ENCODE data around the gene LEMD2. TPM values are rescaled to one million over a fixed set of nuclear protein-coding genes. Genes with fewer than 3 reads are reported as not detected.

LEMD2 gene
- total and polyA plus RNA-seq, 9 of the 15 experiments (the other 6 are each of a cell fraction or from before 2014, with no cell fraction given): 0.32 to 46.3 (median 30.8) TPM

- TF ChIP-seq CTCF (IDR thresholded peaks at IDR 0.05 in 2 of 3, conservative IDR thresholded peaks at IDR 0.05 in 1 of 3; ENCODE audit: insufficient read depth in 2 of 3, low read depth in 1 of 3, low read length in 3 of 3): peak; percentile 94 to 97 (median 96)
- 0 out of 2 replicates have a peak, but pooled peaks have one; percentile 18 for TF ChIP-seq ZNF830 (CRISPR knock-in tag; IDR thresholded peaks at IDR 0.05)
- 0 out of 2 replicates have a peak, but pooled peaks have one; percentile 26 for TF ChIP-seq KLF13 (tag; IDR thresholded peaks at IDR 0.05; ENCODE audit: borderline replicate concordance, low read depth)
- TF ChIP-seq ZNF24 (IDR thresholded peaks at IDR 0.05): 0 out of 2 replicates have a peak, but pooled peaks have one; percentile 16
- TF ChIP-seq CTBP1 (IDR thresholded peaks at IDR 0.05; ENCODE audit: borderline replicate concordance): peak; percentile 52; the same call in 1 of the 2 replicates
- TF ChIP-seq HLTF (IDR thresholded peaks at IDR 0.05): peak; percentile 74; the same call in 1 of the 2 replicates
- peak in 1 of 2 experiments; percentile 89; a peak in 2 of 4 replicates for TF ChIP-seq TEAD1 (CRISPR knock-in tag; IDR thresholded peaks at IDR 0.05)
- TF ChIP-seq HMBOX1 (IDR thresholded peaks at IDR 0.05): 0 out of 2 replicates have a peak, but pooled peaks have one; percentile 16
- peak; percentile 62; the same call in 1 of the 2 replicates for TF ChIP-seq XRCC5 (IDR thresholded peaks at IDR 0.05; ENCODE audit: low read depth, low read length)
- TF ChIP-seq CEBPG (CRISPR knock-in tag; IDR thresholded peaks at IDR 0.05): no peak; the same call in 1 of the 2 replicates
- TF ChIP-seq CEBPG (tag; conservative IDR thresholded peaks at IDR 0.05 in 1 of 2, IDR thresholded peaks at IDR 0.05 in 1 of 2): peak in 1 of 2 experiments; percentile 73; a peak in 2 of 4 replicates
- TF ChIP-seq BHLHE40 (IDR thresholded peaks at IDR 0.05; ENCODE audit: low read length): peak; percentile 40
- no peak for TF ChIP-seq SRSF1 (IDR thresholded peaks at IDR 0.05; ENCODE audit: low read depth, low read length)
- TF ChIP-seq EHMT2 (IDR thresholded peaks at IDR 0.05): 0 out of 2 replicates have a peak, but pooled peaks have one; percentile 16
- TF ChIP-seq JUN (IDR thresholded peaks at IDR 0.05; ENCODE audit: borderline replicate concordance, low read depth, low read length): no peak
- 0 out of 2 replicates have a peak, but pooled peaks have one; percentile 22 for TF ChIP-seq JUN (CRISPR knock-in tag; IDR thresholded peaks at IDR 0.05; ENCODE audit: borderline replicate concordance)
- peak; percentile 52; the same call in 1 of the 2 replicates for TF ChIP-seq DEAF1 (CRISPR knock-in tag; IDR thresholded peaks at IDR 0.05)
- TF ChIP-seq SMARCA4 (IDR thresholded peaks at IDR 0.05): 0 out of 2 replicates have a peak, but pooled peaks have one; percentile 29
- TF ChIP-seq ZNF507 (tag; conservative IDR thresholded peaks at IDR 0.05): no peak
- no peak for TF ChIP-seq SIX5 (IDR thresholded peaks at IDR 0.05; ENCODE audit: borderline replicate concordance in 1 of 2, insufficient read depth in 1 of 2, low read depth in 1 of 2, low read length in 2 of 2)
- 0 out of 2 replicates have a peak, but pooled peaks have one; percentile 58 for TF ChIP-seq RB1 (IDR thresholded peaks at IDR 0.05; ENCODE audit: low read depth)
- TF ChIP-seq JUND (IDR thresholded peaks at IDR 0.05; ENCODE audit: borderline replicate concordance, low read depth, low read length): peak; percentile 52; the same call in 1 of the 2 replicates
- TF ChIP-seq JUND (tag; IDR thresholded peaks at IDR 0.05; ENCODE audit: borderline replicate concordance, low read depth, low read length): no peak
- 0 out of 4 replicates have a peak, but pooled peaks of 1 of the 2 experiments have one; percentile 41 for TF ChIP-seq HDAC1 (IDR thresholded peaks at IDR 0.05)
These were observed 44.7 kb downstream of the LEMD2 start (continued) for GRCh38 chr6:33744001-33744848.

Data from K562 (cell line).